Ascending aorta (tissue), 2 donors: Measurements from ENCODE around the gene RNASE12. TPM values are rescaled to one million over a fixed set of nuclear protein-coding genes. Genes with fewer than 3 reads are reported as not detected.

ENCODE experiments used
- DNase-seq, 2 donors: peaks; one replicate each; pipeline ENCODE4 v3.0.0-alpha.2; 2019; ENCODE audit warnings: low spot score in 2 of 2
- H3K27ac ChIP-seq, 2 donors: fragments of 200-600 bp; sonication (generic); one replicate each; pipeline ENCODE4 v1.5.1; 2016 to 2017; ENCODE audit warnings: mild to moderate bottlenecking in 1 of 2
- H3K27me3 ChIP-seq: fragments of 200-600 bp; sonication (generic); one replicate; pipeline ENCODE4 v1.5.1; 2017
- H3K36me3 ChIP-seq, 2 donors: fragments of 200-600 bp; sonication (generic); one replicate each; pipeline ENCODE4 v1.5.1; 2016
- H3K4me1 ChIP-seq, 2 donors: fragments of 200-600 bp; sonication (generic); one replicate each; pipeline ENCODE4 v1.5.1; 2016 to 2017; ENCODE audit warnings: mild to moderate bottlenecking in 1 of 2
- H3K4me3 ChIP-seq, 2 donors: fragments of 200-600 bp; sonication (generic); one replicate each; pipeline ENCODE4 v1.5.1; 2016 to 2017; ENCODE audit warnings: mild to moderate bottlenecking in 1 of 2
- H3K9me3 ChIP-seq, 2 donors: fragments of 200-600 bp; sonication (generic); one replicate each; pipeline ENCODE4 v1.5.1; 2016
- CTCF ChIP-seq, 3 experiments: fragments of 200-600 bp in 2 of 3; fragments of 450-650 bp in 1 of 3; sonication (generic) in 2 of 3; IDR thresholded peaks; one replicate each; pipeline ENCODE4 v1.5.1; 2016 to 2019; ENCODE audit warnings: antibody characterized with exemption in 3 of 3, mild to moderate bottlenecking in 1 of 3, moderate library complexity in 1 of 3
- intact Hi-C: fragments of 100-400 bp; cut with DNase I; formaldehyde crosslinking; loops from one replicate; pipeline ENCODE4 v1.15.1; 2023
- total RNA-seq: library from RNA; depleted of rRNA; stranded (reverse); fragments of >200 nt; gene quantifications from one replicate; pipeline ENCODE4 v1.1.0, GENCODE V29; 2016

The RNASE12 gene
- total RNA-seq, 1 donor from 2014 or later: not detected

DNA sequence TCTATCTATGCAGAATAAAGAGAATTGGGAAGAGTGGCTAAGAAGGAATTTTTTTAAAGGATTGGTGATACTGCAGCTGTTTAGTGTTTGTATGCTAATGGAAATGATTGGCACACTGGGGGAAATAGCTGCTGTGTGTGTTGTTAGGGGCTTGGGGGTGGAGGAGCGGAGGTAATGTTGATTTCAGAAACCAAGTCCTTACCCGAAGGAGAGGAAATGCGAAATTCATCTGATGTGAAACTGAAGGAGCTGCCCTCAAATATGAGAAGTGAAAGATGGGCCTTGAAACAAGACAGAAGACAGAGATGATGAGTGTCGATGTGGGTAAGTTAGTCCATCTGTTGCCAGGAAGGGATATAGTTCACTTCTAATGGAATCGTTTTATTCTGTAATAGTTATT, 21.2 kb upstream of the RNASE12 start:
- no peaks in the 10 kb centered on the region for H3K4me1 ChIP-seq
- TF ChIP-seq CTCF (IDR thresholded peaks at IDR 0.05): no peak
- H3K36me3 ChIP-seq: no peaks in the 10 kb centered on the region
- no peaks in the 10 kb centered on the region for H3K9me3 ChIP-seq
- H3K27me3 ChIP-seq: no peaks in the 10 kb centered on the region
- intact Hi-C loops: loop anchor here (2.0 to 10.0 kb wide), 6 partner anchors 155 to 482 kb away; partner anchors contain the start of genes APEX1, METTL17, NDRG2 and TEP1
- DNase-seq: no peak
- no peak overlapping the region for H3K4me3 ChIP-seq
- peak overlapping the region in 1 of 2 donors; percentile 35 for H3K27ac ChIP-seq

GRCh38 chr14:20611277-20611676, 20.1 kb upstream of the RNASE12 start:
- Histone ChIP-seq H3K4me1 (no peaks in the 10 kb centered on the region), H3K9me3 (no peaks in the 10 kb centered on the region), H3K4me3 (no peak overlapping the region), H3K36me3 (no peaks in the 10 kb centered on the region), H3K27me3 (no peaks in the 10 kb centered on the region), H3K27ac (no peak overlapping the region)
- no peak for TF ChIP-seq CTCF (IDR thresholded peaks at IDR 0.05)
- no peak for DNase-seq
- intact Hi-C loops: loop anchor here (5.0 to 10.0 kb wide), 5 partner anchors 154 to 484 kb away; partner anchors contain the start of genes APEX1, METTL17, NDRG2 and ZNF219

GRCh38 chr14:20610002-20610765, 19.0 kb upstream of the RNASE12 start:
- Histone ChIP-seq H3K4me1 (no peaks in the 10 kb centered on the region), H3K27ac (peak overlapping the region; percentile 79 to 89), H3K4me3 (peak overlapping the region; percentile 86 to 98), H3K36me3 (no peaks in the 10 kb centered on the region), H3K27me3 (no peaks in the 10 kb centered on the region), H3K9me3 (no peaks in the 10 kb centered on the region)
- peak in 1 of 2 donors; percentile 91 for DNase-seq
- TF ChIP-seq CTCF (IDR thresholded peaks at IDR 0.05): no peak
- intact Hi-C loops: loop anchor here (5.0 to 10.0 kb wide), 5 partner anchors 153 to 485 kb away; partner anchors contain the start of genes APEX1, METTL17, NDRG2 and ZNF219

DNA sequence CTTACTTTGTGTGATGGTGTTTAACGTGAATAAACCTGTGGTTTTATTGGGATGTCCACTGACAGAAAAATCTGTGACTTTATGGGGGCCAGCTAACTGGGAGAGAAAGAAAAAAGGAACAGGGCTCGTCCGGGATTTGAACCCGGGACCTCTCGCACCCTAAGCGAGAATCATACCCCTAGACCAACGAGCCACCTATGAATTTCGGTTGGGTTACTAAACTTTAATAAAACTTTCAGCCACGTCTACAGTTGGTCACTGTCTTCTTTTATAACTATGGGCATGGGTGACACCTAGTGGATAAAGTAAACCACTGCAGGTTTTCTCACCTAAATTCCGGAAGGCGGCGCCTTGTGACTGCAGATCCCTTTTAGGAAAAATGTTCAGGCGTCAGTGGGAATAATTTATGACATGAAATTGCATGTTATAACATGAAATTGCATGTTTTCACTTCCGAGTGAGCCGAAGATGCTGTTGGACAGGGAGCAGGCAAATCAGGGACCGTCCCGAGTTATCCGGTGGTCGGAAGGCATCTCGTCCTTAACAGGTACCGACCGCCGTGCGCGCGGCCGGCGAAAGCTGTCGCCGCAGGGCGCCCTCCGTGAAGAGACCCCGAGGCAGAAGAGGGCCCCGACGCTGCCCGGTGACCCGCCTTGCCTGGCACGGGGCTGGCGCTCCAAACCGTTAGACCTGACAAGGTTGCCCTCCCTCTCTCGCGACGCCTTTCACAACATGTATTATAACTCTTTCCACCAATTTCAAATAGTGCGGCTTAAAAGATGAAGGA, 18.2 kb upstream of the RNASE12 start:
- intact Hi-C loops: loop anchor here (1.0 to 10.0 kb wide), 8 partner anchors 75 to 485 kb away; partner anchors contain the start of genes APEX1, METTL17, NDRG2 and RNASE4
- H3K27ac ChIP-seq: peak overlapping the region; percentile 79 to 89
- peak in 1 of 2 donors; percentile 91 for DNase-seq
- no peaks in the 10 kb centered on the region for H3K27me3 ChIP-seq
- H3K9me3 ChIP-seq: no peaks in the 10 kb centered on the region
- peak; percentile 84 to 93 (median 90) for TF ChIP-seq CTCF (IDR thresholded peaks at IDR 0.05)
- H3K4me1 ChIP-seq: no peaks in the 10 kb centered on the region
- H3K36me3 ChIP-seq: no peaks in the 10 kb centered on the region
- peak overlapping the region; percentile 86 to 98 for H3K4me3 ChIP-seq

- DNase-seq: no peak
- intact Hi-C loops: loop anchor here (1.0 to 2.0 kb wide), 3 partner anchors 76 to 282 kb away; partner anchors contain the start of gene RNASE4
- no peak for TF ChIP-seq CTCF (IDR thresholded peaks at IDR 0.05)
- no peaks in the 10 kb centered on the region for H3K4me1 ChIP-seq
- peak overlapping the region in 1 of 2 donors; percentile 89 for H3K27ac ChIP-seq
- no peaks in the 10 kb centered on the region for H3K27me3 ChIP-seq
- H3K4me3 ChIP-seq: no peak overlapping the region
- no peaks in the 10 kb centered on the region for H3K36me3 ChIP-seq
- no peaks in the 10 kb centered on the region for H3K9me3 ChIP-seq
These were observed 17.4 kb upstream of the RNASE12 start for GRCh38 chr14:20608383-20609110.
